GM18951 (cell line): ENCODE data around the gene DNAH8.

Experiments used
- POLR2A ChIP-seq: IDR thresholded peaks from 4 replicates; pipeline ENCODE4 v1.6.1; 2011; ENCODE audit warnings: mild to moderate bottlenecking; ENCODE audit not compliant: insufficient read length, insufficient read depth; ENCODE audit errors: extremely low read depth
- in situ Hi-C: fragments of 300-500 bp; cut with MboI; formaldehyde crosslinking; loops from one replicate; pipeline ENCODE4 v1.12.0; 2022; ENCODE audit warnings: low sequenced_read_pairs, mixed read lengths, inconsistent platforms; ENCODE audit not compliant: unreplicated experiment

DNAH8 gene

DNA sequence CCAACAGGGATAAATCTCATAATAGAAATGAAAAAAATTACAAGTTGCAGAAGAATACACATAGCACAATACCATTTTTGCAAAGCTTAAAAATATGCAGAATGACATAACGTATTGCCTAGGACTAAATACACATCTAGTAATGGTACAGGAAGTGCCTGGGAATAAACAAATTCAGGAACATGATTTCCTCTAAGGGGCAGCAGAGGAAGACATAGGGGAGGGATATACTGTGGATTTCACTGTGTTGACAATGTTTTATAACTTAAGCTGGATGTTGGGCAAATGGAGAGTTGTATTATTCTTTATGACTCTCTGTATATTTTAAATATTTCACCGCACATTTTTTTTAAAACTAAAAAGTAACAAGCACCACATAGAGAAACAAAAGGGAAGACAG is 6.6 kb upstream of the DNAH8 start:
- in situ Hi-C loops, result no loop called here
- no peak for TF ChIP-seq POLR2A

GRCh38 chr6:38713812-38714211 is 1.3 kb upstream of the DNAH8 start:
- TF ChIP-seq POLR2A, result no peak
- in situ Hi-C loops, result no loop called here

- TF ChIP-seq POLR2A, result no peak
Observed at GRCh38 chr6:38714239-38715015, 684 bp upstream of the DNAH8 start.

DNA sequence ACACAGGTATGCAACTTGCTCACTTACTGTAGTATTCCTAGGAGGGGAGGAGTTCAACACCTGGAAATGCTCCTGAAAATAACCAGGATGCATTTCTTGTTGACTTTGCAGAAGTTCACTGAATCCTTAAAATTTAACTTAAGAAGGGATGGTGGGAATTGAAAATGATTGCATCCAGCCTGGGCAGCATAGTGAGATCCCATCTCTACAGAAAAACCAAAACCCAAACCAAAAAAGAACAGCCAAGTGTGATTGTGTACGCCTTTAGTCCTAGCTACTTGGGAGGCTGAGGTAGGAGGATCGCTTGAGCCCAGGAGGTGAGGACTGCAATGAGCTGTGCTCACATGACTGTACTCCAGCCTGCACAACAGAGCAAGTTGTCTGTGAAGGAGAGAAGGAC is 1.7 kb downstream of the DNAH8 start:
- TF ChIP-seq POLR2A, result no peak
- in situ Hi-C loops, result no loop called here

More at GRCh38 chr6:38714239-38715015, 684 bp upstream of the DNAH8 start:
- in situ Hi-C loops, result no loop called here

DNA sequence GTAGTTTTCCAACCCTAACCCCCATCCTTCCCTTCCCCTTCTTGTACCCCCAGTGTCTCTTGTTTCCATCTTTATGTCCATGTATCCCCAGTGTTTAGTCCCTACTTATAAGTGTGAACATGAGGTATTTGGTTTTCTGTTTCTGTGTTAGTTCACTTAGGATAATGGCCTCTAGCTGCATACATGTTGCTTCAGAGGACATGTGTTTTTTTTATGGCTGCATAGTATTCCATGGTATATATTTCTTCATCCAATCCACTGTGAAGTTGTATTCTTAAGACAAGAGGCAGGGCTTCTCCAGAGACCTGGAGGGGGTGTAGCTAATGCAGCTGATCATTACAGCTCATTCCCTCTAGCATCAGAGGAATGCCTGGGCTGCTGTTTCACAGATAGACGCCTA is 4.2 kb downstream of the DNAH8 start:
- TF ChIP-seq POLR2A, result no peak
- in situ Hi-C loops, result no loop called here

- no peak for TF ChIP-seq POLR2A
- in situ Hi-C loops, result no loop called here
Observed at GRCh38 chr6:38720295-38720694, 5.2 kb downstream of the DNAH8 start.

GRCh38 chr6:38722038-38722437 is 6.9 kb downstream of the DNAH8 start:
- no peak for TF ChIP-seq POLR2A
- in situ Hi-C loops, result no loop called here

GRCh38 chr6:38722727-38723334 is 7.7 kb downstream of the DNAH8 start:
- TF ChIP-seq POLR2A, result no peak
- in situ Hi-C loops, result no loop called here

GRCh38 chr6:38723783-38724182 is 8.7 kb downstream of the DNAH8 start:
- TF ChIP-seq POLR2A, result no peak
- in situ Hi-C loops, result no loop called here

GRCh38 chr6:38724343-38724742 is 9.2 kb downstream of the DNAH8 start:
- no peak for TF ChIP-seq POLR2A

GRCh38 chr6:38725414-38726183 is 10.5 kb downstream of the DNAH8 start:
- no peak for TF ChIP-seq POLR2A
- in situ Hi-C loops, result no loop called here

More at GRCh38 chr6:38724343-38724742, 9.2 kb downstream of the DNAH8 start:
- in situ Hi-C loops, result no loop called here

DNA sequence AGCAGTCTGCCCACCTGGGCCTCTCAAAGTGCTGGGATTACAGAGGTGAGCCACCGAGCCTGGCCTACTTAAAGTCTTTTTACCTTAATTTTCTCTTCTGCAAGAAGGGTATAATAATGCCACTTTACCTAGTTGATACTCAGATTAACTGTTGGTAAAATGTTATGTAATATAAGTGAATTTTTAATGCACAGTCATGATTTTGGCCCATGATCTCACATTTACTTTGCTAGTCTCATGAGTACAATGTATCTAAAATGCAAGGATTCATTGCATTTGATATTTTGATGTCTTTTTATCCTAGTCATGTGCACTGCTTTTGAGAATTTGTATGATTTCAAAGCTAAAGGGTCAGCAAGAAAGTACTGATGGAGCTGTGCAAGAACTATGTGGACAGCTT is 13.1 kb downstream of the DNAH8 start:
- in situ Hi-C loops, result no loop called here
- no peak for TF ChIP-seq POLR2A

GRCh38 chr6:38730140-38730862 is 15.2 kb downstream of the DNAH8 start:
- TF ChIP-seq POLR2A, result no peak
- in situ Hi-C loops, result no loop called here

- in situ Hi-C loops, result no loop called here
- TF ChIP-seq POLR2A, result no peak
Observed at GRCh38 chr6:38736951-38737350, 21.8 kb downstream of the DNAH8 start.
